ENCODE results near the gene MMP11. TPM values are rescaled to one million over a fixed set of nuclear protein-coding genes. Genes with fewer than 3 reads are reported as not detected.

Gene MMP11
- total RNA-seq, 1 donor from 2014 or later, result 0.53 TPM

- H3K4me3 ChIP-seq (ENCODE audit: low read depth, low read length), result no peak overlapping the region
- TF ChIP-seq, protein P1, sequence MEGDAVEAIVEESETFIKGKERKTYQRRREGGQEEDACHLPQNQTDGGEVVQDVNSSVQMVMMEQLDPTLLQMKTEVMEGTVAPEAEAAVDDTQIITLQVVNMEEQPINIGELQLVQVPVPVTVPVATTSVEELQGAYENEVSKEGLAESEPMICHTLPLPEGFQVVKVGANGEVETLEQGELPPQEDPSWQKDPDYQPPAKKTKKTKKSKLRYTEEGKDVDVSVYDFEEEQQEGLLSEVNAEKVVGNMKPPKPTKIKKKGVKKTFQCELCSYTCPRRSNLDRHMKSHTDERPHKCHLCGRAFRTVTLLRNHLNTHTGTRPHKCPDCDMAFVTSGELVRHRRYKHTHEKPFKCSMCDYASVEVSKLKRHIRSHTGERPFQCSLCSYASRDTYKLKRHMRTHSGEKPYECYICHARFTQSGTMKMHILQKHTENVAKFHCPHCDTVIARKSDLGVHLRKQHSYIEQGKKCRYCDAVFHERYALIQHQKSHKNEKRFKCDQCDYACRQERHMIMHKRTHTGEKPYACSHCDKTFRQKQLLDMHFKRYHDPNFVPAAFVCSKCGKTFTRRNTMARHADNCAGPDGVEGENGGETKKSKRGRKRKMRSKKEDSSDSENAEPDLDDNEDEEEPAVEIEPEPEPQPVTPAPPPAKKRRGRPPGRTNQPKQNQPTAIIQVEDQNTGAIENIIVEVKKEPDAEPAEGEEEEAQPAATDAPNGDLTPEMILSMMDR (IDR thresholded peaks at IDR 0.05; ENCODE audit: insufficient read depth, low read length, severe bottlenecking), result no peak
- no peaks in the 10 kb centered on the region for H3K27me3 ChIP-seq (ENCODE audit: control insufficient read depth, insufficient read depth, low read length)
- peaks cover 40% of the 10 kb centered on the region for H3K36me3 ChIP-seq (ENCODE audit: control insufficient read depth, insufficient read depth, low read length)
- no peak for FAIRE-seq
- no peak for DNase-seq (ENCODE audit: low read depth)
These were observed 54.8 kb downstream of the MMP11 start for GRCh38 chr22:23827351-23827995.

- Histone ChIP-seq H3K36me3 (ENCODE audit: control insufficient read depth, insufficient read depth, low read length) (peaks cover 38% of the 10 kb centered on the region), H3K27me3 (ENCODE audit: control insufficient read depth, insufficient read depth, low read length) (no peaks in the 10 kb centered on the region), H3K4me3 (ENCODE audit: low read depth, low read length) (no peak overlapping the region)
- TF ChIP-seq, protein P1 (IDR thresholded peaks at IDR 0.05; ENCODE audit: insufficient read depth, low read length, severe bottlenecking), result no peak
- FAIRE-seq (no peak), DNase-seq (ENCODE audit: low read depth) (no peak)
These were observed 56.4 kb downstream of the MMP11 start for GRCh38 chr22:23828800-23829680.

DNA sequence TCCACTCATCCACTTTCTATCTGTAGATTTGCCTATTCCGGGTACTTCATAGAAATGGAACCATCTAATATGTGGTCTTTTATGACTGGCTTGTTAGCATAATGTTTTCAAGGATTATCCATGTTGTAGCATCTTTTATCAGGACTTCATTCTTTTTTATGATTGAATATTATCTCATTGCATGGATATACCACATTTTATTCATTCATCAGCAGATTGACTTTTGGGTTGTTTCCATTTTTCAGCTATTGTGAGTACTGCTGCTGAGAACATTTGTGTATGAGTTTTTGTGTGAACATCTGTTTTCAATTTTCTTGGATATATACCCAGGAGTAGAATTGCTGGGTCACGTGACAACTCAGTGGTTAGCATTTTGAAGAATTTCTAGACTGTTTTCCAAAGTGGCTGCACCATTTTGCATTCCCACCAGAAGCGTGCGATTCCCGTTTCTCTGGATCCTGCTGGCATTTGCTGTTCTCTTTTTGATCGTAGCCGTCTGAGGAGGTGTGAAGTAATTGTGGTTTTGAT lies 57.3 kb downstream of the MMP11 start:
- no peak for DNase-seq (ENCODE audit: low read depth)
- peaks cover 40% of the 10 kb centered on the region for H3K36me3 ChIP-seq (ENCODE audit: control insufficient read depth, insufficient read depth, low read length)
- no peaks in the 10 kb centered on the region for H3K27me3 ChIP-seq (ENCODE audit: control insufficient read depth, insufficient read depth, low read length)
- TF ChIP-seq, protein P1 (IDR thresholded peaks at IDR 0.05; ENCODE audit: insufficient read depth, low read length, severe bottlenecking), result no peak
- no peak overlapping the region for H3K4me3 ChIP-seq (ENCODE audit: low read depth, low read length)
- no peak for FAIRE-seq

- no peak for FAIRE-seq
- TF ChIP-seq, protein P1 (IDR thresholded peaks at IDR 0.05; ENCODE audit: insufficient read depth, low read length, severe bottlenecking), result no peak
- H3K27me3 ChIP-seq (ENCODE audit: control insufficient read depth, insufficient read depth, low read length), result no peaks in the 10 kb centered on the region
- no peak for DNase-seq (ENCODE audit: low read depth)
- peaks cover 36% of the 10 kb centered on the region for H3K36me3 ChIP-seq (ENCODE audit: control insufficient read depth, insufficient read depth, low read length)
- no peak overlapping the region for H3K4me3 ChIP-seq (ENCODE audit: low read depth, low read length)
These were observed 58.6 kb downstream of the MMP11 start for GRCh38 chr22:23831261-23831660.

GRCh38 chr22:23831781-23832180 lies 59.1 kb downstream of the MMP11 start:
- no peaks in the 10 kb centered on the region for H3K27me3 ChIP-seq (ENCODE audit: control insufficient read depth, insufficient read depth, low read length)
- TF ChIP-seq, protein P1 (IDR thresholded peaks at IDR 0.05; ENCODE audit: insufficient read depth, low read length, severe bottlenecking), result no peak
- DNase-seq (ENCODE audit: low read depth), result no peak
- H3K36me3 ChIP-seq (ENCODE audit: control insufficient read depth, insufficient read depth, low read length), result peaks cover 34% of the 10 kb centered on the region
- H3K4me3 ChIP-seq (ENCODE audit: low read depth, low read length), result no peak overlapping the region
- FAIRE-seq, result no peak

Data from bronchial epithelial cell (primary cell).